Non-pigmented ciliary epithelial cell (primary cell): ENCODE data around the gene NFATC2.
"Not testable (repeated sequence)": the region's sequence is repeated elsewhere in the genome, so short reads cannot be mapped to it uniquely, and the experiment has no call there.

Source experiments
- DNase-seq: peaks from one replicate; pipeline ENCODE4 v3.0.0-alpha.2; 2010; ENCODE audit warnings: low read depth

NFATC2 gene

GRCh38 chr20:51470499-51470820, 72.1 kb downstream of the NFATC2 start:
- no peak for DNase-seq

GRCh38 chr20:51469578-51470498, 72.7 kb downstream of the NFATC2 start:
- DNase-seq: no peak

- DNase-seq: no peak
Measured at GRCh38 chr20:51469046-51469445, 73.5 kb downstream of the NFATC2 start.

- no peak for DNase-seq
Measured at GRCh38 chr20:51468636-51469035, 73.9 kb downstream of the NFATC2 start.

GRCh38 chr20:51467956-51468626, 74.4 kb downstream of the NFATC2 start:
- DNase-seq: no peak

- no peak for DNase-seq
Measured at GRCh38 chr20:51463998-51464397, 78.5 kb downstream of the NFATC2 start.

GRCh38 chr20:51463560-51463959, 79.0 kb downstream of the NFATC2 start:
- DNase-seq: no peak

GRCh38 chr20:51462566-51463276, 79.8 kb downstream of the NFATC2 start:
- DNase-seq: no peak

- DNase-seq: not testable (repeated sequence)
Measured at GRCh38 chr20:51461846-51462245, 80.7 kb downstream of the NFATC2 start.

GRCh38 chr20:51461306-51461705, 81.2 kb downstream of the NFATC2 start:
- no peak for DNase-seq

- no peak for DNase-seq
Measured at GRCh38 chr20:51460569-51461265, 81.8 kb downstream of the NFATC2 start.

GRCh38 chr20:51460163-51460562, 82.4 kb downstream of the NFATC2 start:
- DNase-seq: no peak

- no peak for DNase-seq
Measured at GRCh38 chr20:51458751-51459439, 83.6 kb downstream of the NFATC2 start.

- DNase-seq: no peak
Measured at GRCh38 chr20:51457533-51457932, 85.0 kb downstream of the NFATC2 start.

GRCh38 chr20:51456511-51457509, 85.7 kb downstream of the NFATC2 start:
- DNase-seq: no peak

- no peak for DNase-seq
Measured at GRCh38 chr20:51454250-51454865, 88.2 kb downstream of the NFATC2 start.

- DNase-seq: no peak
Measured at GRCh38 chr20:51452734-51453365, 89.7 kb downstream of the NFATC2 start.

- DNase-seq: no peak
Measured at GRCh38 chr20:51452091-51452613, 90.4 kb downstream of the NFATC2 start.

- DNase-seq: no peak
Measured at GRCh38 chr20:51451484-51451883, 91.0 kb downstream of the NFATC2 start.
